Hepatocyte (in vitro differentiated cells): Measurements from ENCODE around the gene CEACAM16. TPM values are rescaled to one million over a fixed set of nuclear protein-coding genes. Genes with fewer than 3 reads are reported as not detected.

Experiments used
- DNase-seq: peaks from one replicate; pipeline ENCODE4 v3.0.0-alpha.2; 2016; ENCODE audit warnings: low spot score
- H2AFZ ChIP-seq: fragments of 200-600 bp; sonication (generic); 2 replicates; pipeline ENCODE4 v1.6.0; 2016; ENCODE audit warnings: antibody characterized with exemption, mild to moderate bottlenecking
- H3K27ac ChIP-seq: fragments of 200-600 bp; sonication (generic); 2 replicates; pipeline ENCODE4 v1.5.1; 2016; ENCODE audit warnings: mild to moderate bottlenecking
- H3K27me3 ChIP-seq: fragments of 200-600 bp; sonication (generic); 2 replicates; pipeline ENCODE4 v1.6.1; 2016
- H3K36me3 ChIP-seq: fragments of 200-600 bp; sonication (generic); replicated peaks from 2 replicates; pipeline ENCODE4 v1.5.1; 2016; ENCODE audit warnings: low read depth; ENCODE audit not compliant: insufficient read depth
- H3K4me1 ChIP-seq: fragments of 200-600 bp; sonication (generic); 2 replicates; pipeline ENCODE4 v1.5.1; 2016; ENCODE audit warnings: mild to moderate bottlenecking, moderate library complexity; ENCODE audit not compliant: insufficient read depth
- H3K4me2 ChIP-seq: fragments of 200-600 bp; sonication (generic); 2 replicates; pipeline ENCODE4 v1.6.0; 2016
- H3K4me3 ChIP-seq: fragments of 200-600 bp; sonication (generic); 2 replicates; pipeline ENCODE4 v1.5.1; 2016; ENCODE audit warnings: mild to moderate bottlenecking
- H3K79me2 ChIP-seq: fragments of 200-600 bp; sonication (generic); 2 replicates; pipeline ENCODE4 v1.6.0; 2017; ENCODE audit warnings: mild to moderate bottlenecking
- H3K9me2 ChIP-seq: fragments of 200-600 bp; sonication (generic); replicated peaks from 2 replicates; pipeline ENCODE4 v1.6.0; 2017; ENCODE audit warnings: mild to moderate bottlenecking; ENCODE audit not compliant: insufficient read depth
- H3K9me3 ChIP-seq: fragments of 200-600 bp; sonication (generic); 2 replicates; pipeline ENCODE4 v1.5.1; 2016; ENCODE audit warnings: low read depth, mild to moderate bottlenecking
- H4K20me1 ChIP-seq: fragments of 200-600 bp; sonication (generic); 2 replicates; pipeline ENCODE4 v1.6.0; 2016; ENCODE audit warnings: mild to moderate bottlenecking; ENCODE audit not compliant: insufficient read depth, poor library complexity, severe bottlenecking
- CTCF ChIP-seq: fragments of 200-600 bp; sonication (generic); IDR thresholded peaks from 2 replicates; pipeline ENCODE4 v1.5.1; 2016; ENCODE audit warnings: antibody characterized with exemption, mild to moderate bottlenecking; ENCODE audit not compliant: poor library complexity
- EZH2 ChIP-seq: fragments of 200-600 bp; sonication (generic); IDR thresholded peaks from 2 replicates; pipeline ENCODE4 v1.6.1; 2016; ENCODE audit warnings: antibody characterized with exemption, mild to moderate bottlenecking, borderline replicate concordance
- EZH2phosphoT487 ChIP-seq: fragments of 200-600 bp; sonication (generic); IDR thresholded peaks from one replicate; pipeline ENCODE4 v1.6.1; 2018; ENCODE audit warnings: antibody characterized with exemption, mild to moderate bottlenecking, low read depth, moderate library complexity; ENCODE audit not compliant: unreplicated experiment, severe bottlenecking
- WGBS: methylation state at CpG from one replicate; pipeline ENCODE4 v1.1.6; 2016; ENCODE audit warnings: low lambda C conversion rate; ENCODE audit errors: missing lambda C conversion rate; 5-methylcytosine and 5-hydroxymethylcytosine counted together
- microRNA counts: library from miRNA; unstranded; fragments of <30 nt; microRNA quantifications from one replicate; lab custom pipeline; 2017
- microRNA-seq: library from miRNA; unstranded; fragments of <30 nt; microRNA quantifications from one replicate; pipeline ENCODE4, GENCODE V29; 2017
- polyA plus RNA-seq: library from polyadenylated mRNA; unstranded; fragments of >200 nt; fragmentation: Nextera tagmentation; extraction: Ambion mirVana; gene quantifications from 2 replicates; pipeline ENCODE4 v1.2.1, GENCODE V29; 2016
- small RNA-seq: library from RNA; depleted of rRNA; stranded (forward); fragments of <200 nt; gene quantifications from one replicate; pipeline ENCODE3, GENCODE V24; 2014
- total RNA-seq: library from RNA; depleted of rRNA; stranded (reverse); fragments of >200 nt; gene quantifications from 2 replicates; pipeline ENCODE4 v1.2.3, GENCODE V29; 2014

Gene CEACAM16
- total and polyA plus RNA-seq, 2 experiments from 2014 or later: 0.73 TPM; not detected in 1

DNA sequence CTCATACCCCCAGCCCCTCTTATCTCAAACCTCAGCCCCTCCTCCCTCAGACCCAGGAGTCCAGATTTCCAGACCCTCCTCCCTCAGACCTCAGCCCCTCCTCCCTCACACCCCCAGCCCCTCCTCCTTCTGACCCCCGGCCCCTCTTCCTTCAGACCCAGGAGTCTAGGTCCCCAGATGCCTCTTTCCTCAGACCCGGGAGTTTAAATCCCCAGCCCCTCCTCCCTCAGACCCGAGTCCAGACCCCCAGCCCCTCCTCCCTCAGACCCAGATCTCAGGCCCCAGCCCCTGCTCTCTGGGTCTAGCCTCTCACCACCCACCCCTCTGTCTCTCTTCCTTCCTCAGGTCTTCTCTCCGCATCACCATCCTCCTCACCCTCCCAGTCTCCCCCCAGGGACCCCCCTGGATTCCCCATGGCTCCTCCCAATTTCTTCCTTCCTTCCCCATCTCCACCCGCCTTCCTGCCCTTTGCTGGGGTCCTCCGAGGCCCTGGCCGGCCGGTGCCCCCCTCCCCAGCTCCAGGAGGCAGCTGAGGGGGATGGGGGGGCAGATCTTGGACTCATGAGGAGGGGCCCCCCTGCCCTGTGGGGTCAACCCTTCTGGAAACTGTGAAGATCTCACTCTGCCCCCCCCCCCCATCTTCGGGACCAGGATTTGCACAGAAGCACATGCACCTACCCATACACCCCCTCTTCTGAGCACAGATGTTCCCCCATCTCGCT is 60.3 kb downstream of the CEACAM16 start:
- Histone ChIP-seq H3K79me2 (peaks cover 13% of the 10 kb centered on the region), H4K20me1 (no peaks in the 10 kb centered on the region), H3K27ac (no peak overlapping the region), H3K4me1 (peaks cover 25% of the 10 kb centered on the region), H3K9me2 (no peaks in the 10 kb centered on the region), H3K9me3 (no peaks in the 10 kb centered on the region), H3K36me3 (no peaks in the 10 kb centered on the region), H3K4me2 (no peak overlapping the region), H2AFZ (no peak overlapping the region), H3K4me3 (no peak overlapping the region), H3K27me3 (no peaks in the 10 kb centered on the region)
- 57% methylated on average over 4 of the region's 10 CpGs for WGBS
- DNase-seq: no peak
- TF ChIP-seq EZH2phosphoT487 (no peak), CTCF (no peak), EZH2 (no peak)

MicroRNAs within 50 kb of the gene (microRNA counts, 767-probe panel; counts per million panel counts)
- not detected for microRNA hsa-miR-4531 (lab: Ali Mortazavi, UCI)

Small RNA genes within 50 kb of the gene (microRNA-seq; reads per million reads assigned to microRNA genes)
- gene MIR4531 (not detected), gene MIR8085 (not detected)

Small RNA genes within 50 kb of the gene (small RNA-seq; reads per million reads assigned to genes)
- gene RF00285: not detected

Other genes starting within 250 kb of the CEACAM16 start
- 10.1 and 25.4 TPM in 2 replicates for gene ZNF180, start 198.6 kb upstream of the CEACAM16 start, total RNA-seq
- 3.1 and 3.2 TPM in 2 replicates for gene ZNF180, start 198.6 kb upstream of the CEACAM16 start, polyA plus RNA-seq
- 1.5 and 1.6 TPM in 2 replicates for gene CEACAM20, start 169.5 kb upstream of the CEACAM16 start, total RNA-seq
- gene CEACAM20, start 169.5 kb upstream of the CEACAM16 start, polyA plus RNA-seq: 0.24 and 0.39 TPM in 2 replicates
- 2.1 TPM in 2 replicates for gene IGSF23, start 85.6 kb upstream of the CEACAM16 start, total RNA-seq
- 0.21 and 3.8 TPM in 2 replicates for gene IGSF23, start 85.6 kb upstream of the CEACAM16 start, polyA plus RNA-seq
- gene PVR, start 55.2 kb upstream of the CEACAM16 start, total RNA-seq: 123 and 124 TPM in 2 replicates
- gene PVR, start 55.2 kb upstream of the CEACAM16 start, polyA plus RNA-seq: 76.4 and 85.6 TPM in 2 replicates
- 2.8 and 5.1 TPM in 2 replicates for gene CEACAM19, start 27.7 kb upstream of the CEACAM16 start, total RNA-seq
- 4.9 and 5.6 TPM in 2 replicates for gene CEACAM19, start 27.7 kb upstream of the CEACAM16 start, polyA plus RNA-seq
- 4.3 and 6.3 TPM in 2 replicates for gene BCL3, start 49.6 kb downstream of the CEACAM16 start, total RNA-seq
- 45.7 and 51.4 TPM in 2 replicates for gene BCL3, start 49.6 kb downstream of the CEACAM16 start, polyA plus RNA-seq
- gene CBLC, start 78.7 kb downstream of the CEACAM16 start, total RNA-seq: 26.2 and 28.3 TPM in 2 replicates
- 38.1 and 39.7 TPM in 2 replicates for gene CBLC, start 78.7 kb downstream of the CEACAM16 start, polyA plus RNA-seq
- 53.3 and 77.1 TPM in 2 replicates for gene BCAM, start 110.0 kb downstream of the CEACAM16 start, total RNA-seq
- 34.7 and 41.8 TPM in 2 replicates for gene BCAM, start 110.0 kb downstream of the CEACAM16 start, polyA plus RNA-seq
- gene NECTIN2, start 147.1 kb downstream of the CEACAM16 start, total RNA-seq: 174 and 193 TPM in 2 replicates
- 300 and 307 TPM in 2 replicates for gene NECTIN2, start 147.1 kb downstream of the CEACAM16 start, polyA plus RNA-seq
- 60.9 and 67.9 TPM in 2 replicates for gene TOMM40, start 192.1 kb downstream of the CEACAM16 start, total RNA-seq
- 83.1 and 83.7 TPM in 2 replicates for gene TOMM40, start 192.1 kb downstream of the CEACAM16 start, polyA plus RNA-seq
- gene APOE, start 206.6 kb downstream of the CEACAM16 start, total RNA-seq: 3,920 and 3,946 TPM in 2 replicates
- 3,558 and 4,019 TPM in 2 replicates for gene APOE, start 206.6 kb downstream of the CEACAM16 start, polyA plus RNA-seq
- 330 and 390 TPM in 2 replicates for gene APOC1, start 215.5 kb downstream of the CEACAM16 start, total RNA-seq
- 395 and 606 TPM in 2 replicates for gene APOC1, start 215.5 kb downstream of the CEACAM16 start, polyA plus RNA-seq
- not detected in 2 replicates for gene APOC4, start 243.1 kb downstream of the CEACAM16 start, total RNA-seq
- gene APOC4, start 243.1 kb downstream of the CEACAM16 start, polyA plus RNA-seq: 1.1 TPM in 1 of 2 replicates, not detected in the other
- gene APOC2, start 246.9 kb downstream of the CEACAM16 start, total RNA-seq: 435 and 454 TPM in 2 replicates
- 603 and 827 TPM in 2 replicates for gene APOC2, start 246.9 kb downstream of the CEACAM16 start, polyA plus RNA-seq